ENCODE data around the gene BUD13.

Gene BUD13

DNA sequence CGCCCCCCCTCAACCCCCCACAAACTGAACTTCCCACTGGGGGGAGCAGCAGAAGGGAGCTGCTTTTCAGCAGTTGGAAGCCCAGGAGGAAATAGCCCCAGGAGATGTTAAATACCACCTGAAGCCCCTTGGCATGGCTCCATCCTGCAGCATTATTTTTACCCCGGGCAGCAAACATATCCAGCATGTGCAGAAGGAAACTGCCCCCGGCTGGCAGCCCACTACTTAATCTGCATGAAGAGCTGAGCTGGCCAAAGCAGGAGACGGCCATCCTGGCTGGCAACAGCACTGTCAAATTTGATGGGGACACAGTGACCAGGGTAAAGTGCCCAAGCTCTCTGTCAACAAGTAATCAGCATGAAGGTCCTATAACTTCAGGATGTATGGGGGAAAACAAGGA is 32.0 kb downstream of the BUD13 start:
- DNase-seq (ENCODE audit: low read depth in 1 of 2, low spot score in 1 of 2) = no peak
- no peak overlapping the region for H3K4me3 ChIP-seq (replicated peaks; ENCODE audit: insufficient read depth, low read length)
- no peak overlapping the region for H3K27ac ChIP-seq (replicated peaks)
- H3K27me3 ChIP-seq (ENCODE audit: insufficient read depth, poor library complexity, severe bottlenecking) = no peaks in the 10 kb centered on the region
- TF ChIP-seq SPI1 (IDR thresholded peaks at IDR 0.05; ENCODE audit: borderline replicate concordance, low read depth) = no peak
- no peak for TF ChIP-seq POLR2AphosphoS5 (IDR thresholded peaks at IDR 0.05; ENCODE audit: low read depth)
- TF ChIP-seq, protein P1, sequence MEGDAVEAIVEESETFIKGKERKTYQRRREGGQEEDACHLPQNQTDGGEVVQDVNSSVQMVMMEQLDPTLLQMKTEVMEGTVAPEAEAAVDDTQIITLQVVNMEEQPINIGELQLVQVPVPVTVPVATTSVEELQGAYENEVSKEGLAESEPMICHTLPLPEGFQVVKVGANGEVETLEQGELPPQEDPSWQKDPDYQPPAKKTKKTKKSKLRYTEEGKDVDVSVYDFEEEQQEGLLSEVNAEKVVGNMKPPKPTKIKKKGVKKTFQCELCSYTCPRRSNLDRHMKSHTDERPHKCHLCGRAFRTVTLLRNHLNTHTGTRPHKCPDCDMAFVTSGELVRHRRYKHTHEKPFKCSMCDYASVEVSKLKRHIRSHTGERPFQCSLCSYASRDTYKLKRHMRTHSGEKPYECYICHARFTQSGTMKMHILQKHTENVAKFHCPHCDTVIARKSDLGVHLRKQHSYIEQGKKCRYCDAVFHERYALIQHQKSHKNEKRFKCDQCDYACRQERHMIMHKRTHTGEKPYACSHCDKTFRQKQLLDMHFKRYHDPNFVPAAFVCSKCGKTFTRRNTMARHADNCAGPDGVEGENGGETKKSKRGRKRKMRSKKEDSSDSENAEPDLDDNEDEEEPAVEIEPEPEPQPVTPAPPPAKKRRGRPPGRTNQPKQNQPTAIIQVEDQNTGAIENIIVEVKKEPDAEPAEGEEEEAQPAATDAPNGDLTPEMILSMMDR (IDR thresholded peaks at IDR 0.05; ENCODE audit: insufficient read depth, low read length) = no peak
- TF ChIP-seq GABPA (IDR thresholded peaks at IDR 0.05; ENCODE audit: low read depth) = no peak
- TF ChIP-seq, protein P2, sequence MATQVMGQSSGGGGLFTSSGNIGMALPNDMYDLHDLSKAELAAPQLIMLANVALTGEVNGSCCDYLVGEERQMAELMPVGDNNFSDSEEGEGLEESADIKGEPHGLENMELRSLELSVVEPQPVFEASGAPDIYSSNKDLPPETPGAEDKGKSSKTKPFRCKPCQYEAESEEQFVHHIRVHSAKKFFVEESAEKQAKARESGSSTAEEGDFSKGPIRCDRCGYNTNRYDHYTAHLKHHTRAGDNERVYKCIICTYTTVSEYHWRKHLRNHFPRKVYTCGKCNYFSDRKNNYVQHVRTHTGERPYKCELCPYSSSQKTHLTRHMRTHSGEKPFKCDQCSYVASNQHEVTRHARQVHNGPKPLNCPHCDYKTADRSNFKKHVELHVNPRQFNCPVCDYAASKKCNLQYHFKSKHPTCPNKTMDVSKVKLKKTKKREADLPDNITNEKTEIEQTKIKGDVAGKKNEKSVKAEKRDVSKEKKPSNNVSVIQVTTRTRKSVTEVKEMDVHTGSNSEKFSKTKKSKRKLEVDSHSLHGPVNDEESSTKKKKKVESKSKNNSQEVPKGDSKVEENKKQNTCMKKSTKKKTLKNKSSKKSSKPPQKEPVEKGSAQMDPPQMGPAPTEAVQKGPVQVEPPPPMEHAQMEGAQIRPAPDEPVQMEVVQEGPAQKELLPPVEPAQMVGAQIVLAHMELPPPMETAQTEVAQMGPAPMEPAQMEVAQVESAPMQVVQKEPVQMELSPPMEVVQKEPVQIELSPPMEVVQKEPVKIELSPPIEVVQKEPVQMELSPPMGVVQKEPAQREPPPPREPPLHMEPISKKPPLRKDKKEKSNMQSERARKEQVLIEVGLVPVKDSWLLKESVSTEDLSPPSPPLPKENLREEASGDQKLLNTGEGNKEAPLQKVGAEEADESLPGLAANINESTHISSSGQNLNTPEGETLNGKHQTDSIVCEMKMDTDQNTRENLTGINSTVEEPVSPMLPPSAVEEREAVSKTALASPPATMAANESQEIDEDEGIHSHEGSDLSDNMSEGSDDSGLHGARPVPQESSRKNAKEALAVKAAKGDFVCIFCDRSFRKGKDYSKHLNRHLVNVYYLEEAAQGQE (IDR thresholded peaks at IDR 0.05; ENCODE audit: insufficient replicate concordance, low read depth) = no peak

DNA sequence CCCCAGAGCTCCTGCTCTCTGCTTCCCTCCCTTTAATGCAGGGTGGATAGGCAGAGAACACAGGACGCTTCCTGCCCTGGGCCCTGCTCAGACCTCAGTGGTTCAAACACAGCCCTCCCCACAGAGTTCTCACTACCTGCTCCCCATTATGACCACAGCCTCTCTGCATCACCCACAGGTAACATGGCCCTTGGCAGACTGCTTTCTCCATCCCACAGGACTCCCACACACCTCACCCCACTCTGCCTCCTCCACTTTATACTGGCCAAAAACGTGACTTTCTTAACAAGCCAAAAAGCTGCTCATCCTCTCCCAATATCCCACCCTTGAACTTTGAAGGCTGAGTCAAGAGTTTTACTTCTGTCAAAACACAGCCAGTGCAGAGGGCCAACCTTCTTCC is 33.8 kb downstream of the BUD13 start:
- H3K27ac ChIP-seq (replicated peaks) = no peak overlapping the region
- no peak for DNase-seq (ENCODE audit: low read depth in 1 of 2, low spot score in 1 of 2)
- H3K27me3 ChIP-seq (ENCODE audit: insufficient read depth, poor library complexity, severe bottlenecking) = no peaks in the 10 kb centered on the region
- TF ChIP-seq GABPA (IDR thresholded peaks at IDR 0.05; ENCODE audit: low read depth) (no peak), SPI1 (IDR thresholded peaks at IDR 0.05; ENCODE audit: borderline replicate concordance, low read depth) (no peak), POLR2AphosphoS5 (IDR thresholded peaks at IDR 0.05; ENCODE audit: low read depth) (no peak)
- TF ChIP-seq, protein P2 (IDR thresholded peaks at IDR 0.05; ENCODE audit: insufficient replicate concordance, low read depth) = no peak
- TF ChIP-seq, protein P1 (IDR thresholded peaks at IDR 0.05; ENCODE audit: insufficient read depth, low read length) = no peak
- H3K4me3 ChIP-seq (replicated peaks; ENCODE audit: insufficient read depth, low read length) = no peak overlapping the region

DNA sequence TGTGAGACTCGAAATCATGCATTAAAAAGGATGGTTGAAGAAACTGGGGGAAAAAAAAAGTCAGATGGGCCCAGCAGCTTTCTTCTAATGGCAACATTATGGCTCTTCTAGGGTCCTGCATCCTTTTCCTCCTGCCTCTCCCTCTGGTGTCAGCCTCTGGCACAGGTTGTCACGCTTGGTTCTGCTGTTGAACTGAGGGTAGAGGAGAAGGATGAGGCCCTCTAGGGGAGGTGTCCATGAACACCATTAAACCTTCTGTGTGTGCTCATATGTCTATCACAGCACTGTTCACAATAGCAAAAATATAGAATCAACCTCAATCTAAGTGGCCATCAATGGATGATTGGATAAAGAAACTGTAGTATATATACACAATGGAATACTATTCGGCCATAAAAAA is 36.0 kb downstream of the BUD13 start:
- no peak for DNase-seq (ENCODE audit: low read depth in 1 of 2, low spot score in 1 of 2)
- no peak overlapping the region for H3K4me3 ChIP-seq (replicated peaks; ENCODE audit: insufficient read depth, low read length)
- H3K27ac ChIP-seq (replicated peaks) = no peak overlapping the region
- TF ChIP-seq, protein P2 (IDR thresholded peaks at IDR 0.05; ENCODE audit: insufficient replicate concordance, low read depth) = no peak
- TF ChIP-seq, protein P1 (IDR thresholded peaks at IDR 0.05; ENCODE audit: insufficient read depth, low read length) = no peak
- TF ChIP-seq GABPA (IDR thresholded peaks at IDR 0.05; ENCODE audit: low read depth) (no peak), POLR2AphosphoS5 (IDR thresholded peaks at IDR 0.05; ENCODE audit: low read depth) (no peak), SPI1 (IDR thresholded peaks at IDR 0.05; ENCODE audit: borderline replicate concordance, low read depth) (no peak)
- no peaks in the 10 kb centered on the region for H3K27me3 ChIP-seq (ENCODE audit: insufficient read depth, poor library complexity, severe bottlenecking)
